SK-N-DZ (cell line): ENCODE measurements around the gene KIF1A.

Source experiments
- DNase-seq: peaks from one replicate; pipeline ENCODE4 v3.0.0-alpha.2; 2015; ENCODE audit warnings: low spot score

The KIF1A gene

GRCh38 chr2:240768216-240768615 is 51.8 kb downstream of the KIF1A start:
- DNase-seq = no peak

GRCh38 chr2:240767341-240767740 is 52.7 kb downstream of the KIF1A start:
- DNase-seq = no peak

GRCh38 chr2:240766072-240766471 is 53.9 kb downstream of the KIF1A start:
- no peak for DNase-seq

GRCh38 chr2:240765007-240765406 is 55.0 kb downstream of the KIF1A start:
- peak; percentile 79 for DNase-seq

- DNase-seq = no peak
Observed at GRCh38 chr2:240764605-240765004, 55.4 kb downstream of the KIF1A start.

GRCh38 chr2:240762971-240763370 is 57.0 kb downstream of the KIF1A start:
- DNase-seq = no peak

- DNase-seq = no peak
Observed at GRCh38 chr2:240762249-240762648, 57.8 kb downstream of the KIF1A start.

GRCh38 chr2:240760576-240761246 is 59.3 kb downstream of the KIF1A start:
- DNase-seq = no peak

GRCh38 chr2:240760121-240760520 is 59.9 kb downstream of the KIF1A start:
- no peak for DNase-seq

GRCh38 chr2:240759459-240759858 is 60.6 kb downstream of the KIF1A start:
- DNase-seq = no peak

GRCh38 chr2:240757086-240757614 is 62.9 kb downstream of the KIF1A start:
- DNase-seq = no peak

GRCh38 chr2:240752209-240752608 is 67.8 kb downstream of the KIF1A start:
- DNase-seq = no peak

- DNase-seq = no peak
Observed at GRCh38 chr2:240750409-240750808, 69.6 kb downstream of the KIF1A start.

- DNase-seq = no peak
Observed at GRCh38 chr2:240749516-240749915, 70.5 kb downstream of the KIF1A start.

GRCh38 chr2:240747256-240747655 is 72.8 kb downstream of the KIF1A start:
- no peak for DNase-seq

- DNase-seq = no peak
Observed at GRCh38 chr2:240746671-240747070, 73.3 kb downstream of the KIF1A start.

- no peak for DNase-seq
Observed at GRCh38 chr2:240745962-240746361, 74.1 kb downstream of the KIF1A start.

GRCh38 chr2:240745456-240745855 is 74.6 kb downstream of the KIF1A start:
- DNase-seq = no peak

- DNase-seq = no peak
Observed at GRCh38 chr2:240742602-240743095, 77.4 kb downstream of the KIF1A start.

- DNase-seq = no peak
Observed at GRCh38 chr2:240741091-240741490, 78.9 kb downstream of the KIF1A start.

- no peak for DNase-seq
Observed at GRCh38 chr2:240739797-240740196, 80.2 kb downstream of the KIF1A start.

GRCh38 chr2:240737958-240738357 is 82.1 kb downstream of the KIF1A start:
- DNase-seq = no peak

- no peak for DNase-seq
Observed at GRCh38 chr2:240737512-240737911, 82.5 kb downstream of the KIF1A start.
